Karpas-422 (cell line): Measurements from ENCODE around the gene NIPBL. TPM values are rescaled to one million over a fixed set of nuclear protein-coding genes. Genes with fewer than 3 reads are reported as not detected.

Experiments used
- DNase-seq: peaks from one replicate; pipeline ENCODE4 v3.0.0-alpha.2; 2015
- H2AFZ ChIP-seq: fragments of 200-600 bp; sonication (generic); 2 replicates; pipeline ENCODE4 v1.6.1; 2014; ENCODE audit warnings: antibody characterized with exemption, low read length, mixed read lengths
- H3K27ac ChIP-seq: fragments of 200-600 bp; sonication (generic); 2 replicates; pipeline ENCODE4 v1.5.1; 2014; ENCODE audit warnings: mild to moderate bottlenecking, low read length, moderate library complexity
- H3K27me3 ChIP-seq: fragments of 200-600 bp; sonication (generic); 2 replicates; pipeline ENCODE4 v1.6.1; 2014; ENCODE audit warnings: low read length, mixed read lengths
- H3K36me3 ChIP-seq: fragments of 200-600 bp; sonication (generic); 2 replicates; pipeline ENCODE4 v1.6.1; 2014; ENCODE audit warnings: low read length, mixed read lengths; ENCODE audit not compliant: insufficient read depth
- H3K4me1 ChIP-seq: fragments of 200-600 bp; sonication (generic); 2 replicates; pipeline ENCODE4 v1.6.1; 2014; ENCODE audit warnings: mild to moderate bottlenecking, low read length, mixed read lengths
- H3K4me2 ChIP-seq: fragments of 200-600 bp; sonication (generic); 2 replicates; pipeline ENCODE4 v1.6.1; 2014; ENCODE audit warnings: low read length, low read depth, mild to moderate bottlenecking; ENCODE audit not compliant: poor library complexity, severe bottlenecking
- H3K4me3 ChIP-seq: fragments of 200-600 bp; sonication (generic); 2 replicates; pipeline ENCODE4 v1.5.1; 2014; ENCODE audit warnings: mild to moderate bottlenecking, antibody characterized with exemption, low read length, mixed read lengths
- H3K79me2 ChIP-seq: fragments of 200-600 bp; sonication (generic); 2 replicates; pipeline ENCODE4 v1.6.1; 2014; ENCODE audit warnings: mild to moderate bottlenecking, low read length, mixed read lengths
- H3K9ac ChIP-seq: fragments of 200-600 bp; sonication (generic); 2 replicates; pipeline ENCODE4 v1.6.0; 2014; ENCODE audit warnings: low read length
- H3K9me2 ChIP-seq: fragments of 200-600 bp; sonication (generic), shearing (Covaris generic); replicated peaks from 2 replicates; pipeline ENCODE4 v1.6.0; 2014; ENCODE audit warnings: mild to moderate bottlenecking, low read length, moderate library complexity; ENCODE audit not compliant: insufficient read depth
- H3K9me3 ChIP-seq: fragments of 300-700, 200-600 bp; sonication (generic); 2 replicates; pipeline ENCODE4 v1.6.1; 2014; ENCODE audit warnings: low read length, mixed read lengths
- H4K20me1 ChIP-seq: fragments of 200-600 bp; sonication (generic); 2 replicates; pipeline ENCODE4 v1.6.1; 2014; ENCODE audit warnings: mild to moderate bottlenecking, antibody characterized with exemption, low read length, low read depth; ENCODE audit not compliant: insufficient read depth
- total RNA-seq: library from RNA; depleted of rRNA; stranded (reverse); fragments of >200 nt; shearing (Covaris generic); gene quantifications from 2 replicates; pipeline ENCODE4 v1.2.3, GENCODE V29; 2014; ENCODE audit warnings: low replicate concordance; rRNA removed

NIPBL gene, protein sequence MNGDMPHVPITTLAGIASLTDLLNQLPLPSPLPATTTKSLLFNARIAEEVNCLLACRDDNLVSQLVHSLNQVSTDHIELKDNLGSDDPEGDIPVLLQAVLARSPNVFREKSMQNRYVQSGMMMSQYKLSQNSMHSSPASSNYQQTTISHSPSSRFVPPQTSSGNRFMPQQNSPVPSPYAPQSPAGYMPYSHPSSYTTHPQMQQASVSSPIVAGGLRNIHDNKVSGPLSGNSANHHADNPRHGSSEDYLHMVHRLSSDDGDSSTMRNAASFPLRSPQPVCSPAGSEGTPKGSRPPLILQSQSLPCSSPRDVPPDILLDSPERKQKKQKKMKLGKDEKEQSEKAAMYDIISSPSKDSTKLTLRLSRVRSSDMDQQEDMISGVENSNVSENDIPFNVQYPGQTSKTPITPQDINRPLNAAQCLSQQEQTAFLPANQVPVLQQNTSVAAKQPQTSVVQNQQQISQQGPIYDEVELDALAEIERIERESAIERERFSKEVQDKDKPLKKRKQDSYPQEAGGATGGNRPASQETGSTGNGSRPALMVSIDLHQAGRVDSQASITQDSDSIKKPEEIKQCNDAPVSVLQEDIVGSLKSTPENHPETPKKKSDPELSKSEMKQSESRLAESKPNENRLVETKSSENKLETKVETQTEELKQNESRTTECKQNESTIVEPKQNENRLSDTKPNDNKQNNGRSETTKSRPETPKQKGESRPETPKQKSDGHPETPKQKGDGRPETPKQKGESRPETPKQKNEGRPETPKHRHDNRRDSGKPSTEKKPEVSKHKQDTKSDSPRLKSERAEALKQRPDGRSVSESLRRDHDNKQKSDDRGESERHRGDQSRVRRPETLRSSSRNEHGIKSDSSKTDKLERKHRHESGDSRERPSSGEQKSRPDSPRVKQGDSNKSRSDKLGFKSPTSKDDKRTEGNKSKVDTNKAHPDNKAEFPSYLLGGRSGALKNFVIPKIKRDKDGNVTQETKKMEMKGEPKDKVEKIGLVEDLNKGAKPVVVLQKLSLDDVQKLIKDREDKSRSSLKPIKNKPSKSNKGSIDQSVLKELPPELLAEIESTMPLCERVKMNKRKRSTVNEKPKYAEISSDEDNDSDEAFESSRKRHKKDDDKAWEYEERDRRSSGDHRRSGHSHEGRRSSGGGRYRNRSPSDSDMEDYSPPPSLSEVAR (N-terminal part only)
- 38.1 and 65.9 TPM in 2 replicates for total RNA-seq

DNA sequence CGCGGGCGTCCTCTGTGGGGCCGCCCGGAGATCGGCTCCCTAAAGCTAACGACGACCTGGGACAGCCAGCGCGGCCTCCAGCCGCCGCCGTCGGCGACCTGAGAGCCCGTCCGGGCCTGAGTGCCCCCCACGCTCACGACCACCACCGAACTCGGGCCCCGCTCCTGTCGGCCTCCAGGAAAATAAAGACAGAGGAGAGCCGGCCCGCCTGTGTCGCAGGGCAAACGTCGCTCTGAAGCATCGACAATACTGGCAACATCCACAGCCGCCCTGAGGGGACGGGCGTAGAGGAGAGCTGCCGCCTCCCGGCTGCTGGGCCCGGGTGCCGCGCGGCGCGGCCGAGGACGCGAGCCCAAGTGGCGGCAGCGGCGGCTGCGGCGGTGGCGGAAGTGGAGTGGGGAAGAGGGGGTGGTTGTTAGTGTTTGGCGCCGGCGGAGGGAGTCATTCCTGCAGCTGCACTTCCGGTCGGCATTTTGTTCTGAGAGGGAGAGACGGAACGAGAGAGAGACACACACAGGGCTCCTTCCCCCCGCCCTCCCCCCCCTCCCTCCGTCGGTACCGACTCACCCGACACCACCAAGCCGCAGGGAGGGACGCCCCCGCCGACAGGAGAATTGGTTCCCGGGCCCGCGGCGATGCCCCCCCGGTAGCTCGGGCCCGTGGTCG, at the start of gene NIPBL:
TSS of gene NIPBL (plus strand) at position 471 of the 666 bp plus-strand sequence. CDS start 76,928 bp downstream, outside the sequence.
- Histone ChIP-seq H2AFZ (0 out of 2 replicates have a peak within 1 kb of the TSS, but pooled peaks have one; percentile 35), H4K20me1 (peaks cover 42% of the 10 kb centered on the region), H3K27me3 (no peaks in the 10 kb centered on the region), H3K36me3 (peaks cover 14% of the 10 kb centered on the region; the same call in 1 of the 2 replicates), H3K79me2 (peaks cover 98% of the 10 kb centered on the region), H3K9ac (peak within 1 kb of the TSS; percentile 98), H3K9me3 (no peaks in the 10 kb centered on the region), H3K9me2 (no peaks in the 10 kb centered on the region), H3K4me1 (peaks cover 66% of the 10 kb centered on the region), H3K27ac (peak within 1 kb of the TSS; percentile 87), H3K4me3 (peak within 1 kb of the TSS; percentile 84), H3K4me2 (peak within 1 kb of the TSS; percentile 75)
- peak; percentile 97 for DNase-seq

DNA sequence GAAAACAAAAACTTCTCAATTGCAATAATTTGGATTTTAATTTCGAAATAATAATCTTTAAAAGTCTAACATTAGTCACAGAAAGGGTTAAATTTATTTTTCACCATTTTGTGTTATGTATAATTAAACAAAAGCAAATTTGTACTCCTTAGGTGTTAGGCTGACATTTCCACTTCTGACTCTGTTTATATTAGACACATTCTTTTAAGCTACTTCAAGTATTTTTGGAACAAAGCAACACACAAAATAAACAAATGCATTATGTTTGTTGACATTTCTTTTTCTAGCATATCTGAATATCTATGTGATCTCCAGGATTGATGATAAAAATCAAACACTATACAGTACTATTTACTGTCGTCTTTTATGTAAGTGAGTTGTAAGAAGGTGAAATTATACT, 44.3 kb upstream of the NIPBL start:
- Histone ChIP-seq H3K4me3 (no peak overlapping the region), H3K4me1 (no peaks in the 10 kb centered on the region), H4K20me1 (no peaks in the 10 kb centered on the region), H3K36me3 (no peaks in the 10 kb centered on the region), H3K9me3 (no peaks in the 10 kb centered on the region), H3K79me2 (no peaks in the 10 kb centered on the region), H2AFZ (no peak overlapping the region), H3K27me3 (no peaks in the 10 kb centered on the region), H3K9me2 (no peaks in the 10 kb centered on the region), H3K27ac (no peak overlapping the region), H3K4me2 (no peak overlapping the region), H3K9ac (no peak overlapping the region)
- no peak for DNase-seq

DNA sequence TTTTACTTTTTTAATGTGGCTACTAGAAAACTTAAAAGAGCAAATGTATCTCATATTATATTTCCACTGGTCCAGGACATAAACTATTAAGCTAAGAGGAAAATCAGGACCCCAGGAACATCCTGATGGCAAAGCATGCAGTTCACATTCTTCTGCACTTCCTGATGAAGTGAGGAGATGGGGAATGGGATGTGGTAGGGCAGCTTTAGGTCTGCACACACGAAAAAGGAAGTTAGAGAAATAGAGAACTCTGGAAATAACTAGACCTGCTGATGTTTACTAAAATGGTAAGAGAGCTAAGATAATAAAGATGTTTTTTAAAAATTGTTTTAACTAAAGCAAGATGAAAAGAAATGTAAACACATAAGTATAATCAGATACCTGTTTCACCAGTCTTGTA, 39.7 kb upstream of the NIPBL start:
- Histone ChIP-seq H2AFZ (no peak overlapping the region), H3K36me3 (no peaks in the 10 kb centered on the region), H3K4me2 (no peak overlapping the region), H3K4me1 (peaks cover 16% of the 10 kb centered on the region), H4K20me1 (no peaks in the 10 kb centered on the region), H3K27ac (no peak overlapping the region), H3K9me3 (no peaks in the 10 kb centered on the region), H3K79me2 (no peaks in the 10 kb centered on the region), H3K27me3 (no peaks in the 10 kb centered on the region), H3K4me3 (no peak overlapping the region), H3K9me2 (no peaks in the 10 kb centered on the region), H3K9ac (no peak overlapping the region)
- no peak for DNase-seq

DNA sequence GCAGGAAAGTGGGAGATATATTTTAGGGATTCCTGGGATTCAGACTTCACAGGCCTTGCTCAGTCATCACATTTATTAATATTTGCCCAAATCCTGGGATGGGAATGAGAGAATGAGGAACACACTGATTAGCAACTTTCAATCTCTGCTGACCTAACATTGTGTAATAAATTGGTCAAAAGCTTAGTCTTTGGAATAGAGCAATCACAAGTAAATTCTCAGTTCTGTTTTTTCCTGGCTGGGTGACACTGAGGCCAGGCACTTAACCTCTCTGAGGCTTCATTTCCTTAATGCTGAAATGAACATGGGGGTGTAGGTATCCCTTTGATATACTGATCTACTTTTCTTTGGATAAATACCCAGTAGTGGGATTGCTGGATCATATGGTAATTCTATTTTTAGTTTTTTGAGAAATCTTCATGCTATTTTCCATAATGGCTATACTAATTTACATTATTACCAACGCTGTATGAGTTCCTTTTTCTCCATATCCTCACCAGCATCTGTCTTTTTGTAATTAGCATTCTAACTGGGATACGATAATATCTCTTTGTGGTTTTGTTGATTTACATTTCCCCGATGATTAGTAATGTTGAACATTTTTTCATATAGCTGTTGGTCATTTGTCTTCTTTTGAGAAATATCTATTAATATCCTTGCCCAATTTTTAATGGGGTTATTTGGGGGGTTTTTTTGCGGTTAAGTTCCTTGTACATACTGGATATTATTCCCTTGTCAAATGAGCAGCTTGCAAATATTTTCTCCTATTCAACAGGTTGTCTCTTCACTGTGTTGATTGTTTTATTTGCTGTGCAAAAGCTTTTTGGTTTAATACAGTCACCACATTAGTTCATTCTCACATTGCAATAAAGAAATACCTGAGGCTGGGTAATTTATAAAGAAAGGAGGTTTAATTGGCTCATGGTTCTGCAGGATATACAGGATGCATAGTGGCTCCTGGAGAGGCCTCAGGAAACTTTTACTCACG, 36.8 kb upstream of the NIPBL start:
- no peaks in the 10 kb centered on the region for H4K20me1 ChIP-seq
- DNase-seq: peak; percentile 45
- H2AFZ ChIP-seq: no peak overlapping the region
- no peaks in the 10 kb centered on the region for H3K9me2 ChIP-seq
- no peak overlapping the region for H3K27ac ChIP-seq
- no peaks in the 10 kb centered on the region for H3K27me3 ChIP-seq
- H3K36me3 ChIP-seq: no peaks in the 10 kb centered on the region
- no peaks in the 10 kb centered on the region for H3K79me2 ChIP-seq
- H3K9ac ChIP-seq: no peak overlapping the region
- H3K4me1 ChIP-seq: peaks cover 20% of the 10 kb centered on the region
- H3K4me2 ChIP-seq: peak overlapping the region; percentile 39
- no peak overlapping the region for H3K4me3 ChIP-seq
- no peaks in the 10 kb centered on the region for H3K9me3 ChIP-seq

DNA sequence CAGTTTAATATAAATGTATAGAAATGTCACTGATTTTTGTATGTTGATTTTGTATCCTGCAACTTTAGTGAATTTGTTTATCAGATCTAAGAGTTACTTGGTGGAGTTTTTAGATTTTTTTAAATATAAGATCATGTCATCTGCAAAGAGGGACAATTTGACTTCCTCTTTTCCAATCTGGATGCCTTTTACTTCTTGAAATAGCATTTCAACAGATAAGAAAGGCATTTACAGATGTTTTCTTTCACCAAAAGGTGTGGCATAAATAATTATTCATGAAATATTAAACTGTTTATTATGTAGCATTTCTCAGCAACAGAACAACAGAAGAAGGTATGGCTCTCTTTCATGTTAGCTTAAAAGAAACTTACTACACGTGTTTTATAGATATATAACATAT, 34.9 kb upstream of the NIPBL start:
- Histone ChIP-seq H3K4me2 (no peak overlapping the region), H3K27me3 (no peaks in the 10 kb centered on the region), H3K4me1 (peaks cover 20% of the 10 kb centered on the region), H3K36me3 (no peaks in the 10 kb centered on the region), H3K27ac (no peak overlapping the region), H3K79me2 (no peaks in the 10 kb centered on the region), H3K9me3 (no peaks in the 10 kb centered on the region), H3K9me2 (no peaks in the 10 kb centered on the region), H4K20me1 (no peaks in the 10 kb centered on the region), H3K4me3 (no peak overlapping the region), H3K9ac (no peak overlapping the region), H2AFZ (no peak overlapping the region)
- DNase-seq: no peak

DNA sequence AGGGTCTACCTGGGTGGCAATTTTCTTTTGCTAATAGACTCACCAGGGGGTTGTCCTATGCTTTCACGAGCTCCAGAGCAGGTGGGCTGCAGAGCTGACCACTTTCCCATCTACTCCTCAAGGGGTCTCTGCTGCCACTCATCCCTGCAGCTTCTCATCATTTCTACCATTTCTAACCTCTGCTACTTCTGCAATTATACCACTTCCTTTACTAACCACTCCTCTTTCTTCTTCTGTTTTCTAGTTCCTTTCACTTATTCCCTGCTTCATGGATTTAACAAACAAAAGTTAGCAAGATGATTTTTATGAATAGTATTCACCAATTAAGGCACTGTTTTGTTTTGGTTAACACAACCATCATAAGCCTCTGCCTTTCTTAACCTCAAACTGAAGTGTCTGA, 34.5 kb upstream of the NIPBL start:
- no peaks in the 10 kb centered on the region for H3K27me3 ChIP-seq
- no peak overlapping the region for H2AFZ ChIP-seq
- no peak overlapping the region for H3K4me3 ChIP-seq
- no peaks in the 10 kb centered on the region for H3K9me2 ChIP-seq
- H3K9me3 ChIP-seq: no peaks in the 10 kb centered on the region
- no peaks in the 10 kb centered on the region for H3K79me2 ChIP-seq
- DNase-seq: no peak
- H3K4me2 ChIP-seq: no peak overlapping the region
- H4K20me1 ChIP-seq: no peaks in the 10 kb centered on the region
- no peak overlapping the region for H3K9ac ChIP-seq
- H3K4me1 ChIP-seq: peaks cover 20% of the 10 kb centered on the region
- H3K27ac ChIP-seq: no peak overlapping the region
- H3K36me3 ChIP-seq: no peaks in the 10 kb centered on the region

DNA sequence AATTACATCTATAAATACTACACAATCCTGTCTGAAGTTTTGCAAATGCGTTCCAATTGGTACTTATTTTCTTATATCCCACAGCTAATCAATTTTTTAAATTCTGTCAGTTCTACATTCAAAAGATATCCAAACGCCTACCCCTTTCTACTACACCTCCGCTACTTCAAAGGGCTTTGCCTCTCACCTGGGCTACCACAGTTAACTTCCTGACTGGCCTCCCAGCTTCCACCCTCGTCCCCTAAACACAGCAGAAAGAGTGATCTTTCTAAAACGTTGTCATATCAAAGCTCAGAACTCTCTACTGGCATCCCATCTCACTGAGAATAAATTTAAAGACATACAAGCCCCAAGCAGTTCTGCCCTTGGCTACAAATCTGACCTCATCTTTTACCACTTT, 32.3 kb upstream of the NIPBL start:
- DNase-seq: no peak
- Histone ChIP-seq H4K20me1 (no peaks in the 10 kb centered on the region), H3K9me3 (no peaks in the 10 kb centered on the region), H3K9me2 (no peaks in the 10 kb centered on the region), H3K79me2 (no peaks in the 10 kb centered on the region), H3K9ac (no peak overlapping the region), H3K27ac (no peak overlapping the region), H2AFZ (no peak overlapping the region), H3K27me3 (no peaks in the 10 kb centered on the region), H3K4me2 (no peak overlapping the region), H3K36me3 (no peaks in the 10 kb centered on the region), H3K4me3 (no peak overlapping the region), H3K4me1 (peaks cover 18% of the 10 kb centered on the region)
